ENCODE results near the gene TRIM33. TPM values are rescaled to one million over a fixed set of nuclear protein-coding genes. Genes with fewer than 3 reads are reported as not detected.

The TRIM33 gene
- total and polyA plus RNA-seq, 2 of the 13 experiments (the other 11 are each of a cell fraction or from before 2014, with no cell fraction given), result 35.5 to 42.2 TPM

DNA sequence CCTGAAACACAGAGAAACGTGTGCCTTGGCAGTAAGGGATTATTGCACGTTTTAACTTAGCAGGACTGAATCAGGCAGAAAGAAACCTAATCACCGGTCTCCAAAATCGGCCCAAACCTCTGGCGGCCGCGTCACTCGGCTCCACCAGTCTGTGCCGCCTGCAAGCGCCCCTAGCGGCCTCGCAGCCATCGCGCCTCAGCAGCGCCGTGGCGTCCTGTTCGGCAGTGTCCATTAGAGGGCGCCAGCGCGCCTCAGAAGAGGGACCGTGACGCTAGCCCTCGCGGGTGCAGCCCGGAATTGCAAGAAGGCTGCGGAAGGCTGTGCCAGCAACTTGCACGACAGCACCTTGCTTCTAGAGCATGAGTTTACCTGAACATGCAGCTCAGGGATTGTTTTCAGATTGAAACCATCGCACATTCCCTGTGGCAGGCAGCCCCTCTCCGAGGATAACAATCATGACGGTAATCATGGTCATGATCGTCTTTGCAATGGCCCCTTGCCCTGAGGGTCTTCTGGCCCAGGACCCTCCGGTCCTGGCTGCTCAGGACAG lies 164.4 kb downstream of the TRIM33 start (continued):
- TF ChIP-seq, protein P1, sequence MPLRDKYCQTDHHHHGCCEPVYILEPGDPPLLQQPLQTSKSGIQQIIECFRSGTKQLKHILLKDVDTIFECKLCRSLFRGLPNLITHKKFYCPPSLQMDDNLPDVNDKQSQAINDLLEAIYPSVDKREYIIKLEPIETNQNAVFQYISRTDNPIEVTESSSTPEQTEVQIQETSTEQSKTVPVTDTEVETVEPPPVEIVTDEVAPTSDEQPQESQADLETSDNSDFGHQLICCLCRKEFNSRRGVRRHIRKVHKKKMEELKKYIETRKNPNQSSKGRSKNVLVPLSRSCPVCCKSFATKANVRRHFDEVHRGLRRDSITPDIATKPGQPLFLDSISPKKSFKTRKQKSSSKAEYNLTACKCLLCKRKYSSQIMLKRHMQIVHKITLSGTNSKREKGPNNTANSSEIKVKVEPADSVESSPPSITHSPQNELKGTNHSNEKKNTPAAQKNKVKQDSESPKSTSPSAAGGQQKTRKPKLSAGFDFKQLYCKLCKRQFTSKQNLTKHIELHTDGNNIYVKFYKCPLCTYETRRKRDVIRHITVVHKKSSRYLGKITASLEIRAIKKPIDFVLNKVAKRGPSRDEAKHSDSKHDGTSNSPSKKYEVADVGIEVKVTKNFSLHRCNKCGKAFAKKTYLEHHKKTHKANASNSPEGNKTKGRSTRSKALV (CRISPR knock-in tag; IDR thresholded peaks at IDR 0.05), result peak; percentile 89
- TF ChIP-seq ZNF446 (CRISPR knock-in tag; IDR thresholded peaks at IDR 0.05), result no peak
- TF ChIP-seq ZSCAN31 (CRISPR knock-in tag; IDR thresholded peaks at IDR 0.05; ENCODE audit: low read depth), result peak; percentile 78; the same call in 1 of the 2 replicates
- no peak for TF ChIP-seq ZNF180 (CRISPR knock-in tag; IDR thresholded peaks at IDR 0.05; ENCODE audit: borderline replicate concordance, low read depth)
- no peak for TF ChIP-seq ZNF451 (CRISPR knock-in tag; IDR thresholded peaks at IDR 0.05)
- TF ChIP-seq, protein P2, sequence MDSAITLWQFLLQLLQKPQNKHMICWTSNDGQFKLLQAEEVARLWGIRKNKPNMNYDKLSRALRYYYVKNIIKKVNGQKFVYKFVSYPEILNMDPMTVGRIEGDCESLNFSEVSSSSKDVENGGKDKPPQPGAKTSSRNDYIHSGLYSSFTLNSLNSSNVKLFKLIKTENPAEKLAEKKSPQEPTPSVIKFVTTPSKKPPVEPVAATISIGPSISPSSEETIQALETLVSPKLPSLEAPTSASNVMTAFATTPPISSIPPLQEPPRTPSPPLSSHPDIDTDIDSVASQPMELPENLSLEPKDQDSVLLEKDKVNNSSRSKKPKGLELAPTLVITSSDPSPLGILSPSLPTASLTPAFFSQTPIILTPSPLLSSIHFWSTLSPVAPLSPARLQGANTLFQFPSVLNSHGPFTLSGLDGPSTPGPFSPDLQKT (CRISPR knock-in tag; IDR thresholded peaks at IDR 0.05; ENCODE audit: borderline replicate concordance), result no peak
- peak; percentile 65 for TF ChIP-seq ASH2L (IDR thresholded peaks at IDR 0.05; ENCODE audit: insufficient read length, low read depth, low read length)
- TF ChIP-seq ZBTB42 (CRISPR knock-in tag; IDR thresholded peaks at IDR 0.05), result no peak
- TF ChIP-seq ZNF724P (CRISPR knock-in tag; IDR thresholded peaks at IDR 0.05; ENCODE audit: borderline replicate concordance), result no peak
- TF ChIP-seq HNRNPUL1 (IDR thresholded peaks at IDR 0.05; ENCODE audit: low read depth, low read length), result no peak
- TF ChIP-seq ZNF777 (CRISPR knock-in tag; IDR thresholded peaks at IDR 0.05), result peak; percentile 61; the same call in 1 of the 2 replicates
- TF ChIP-seq BCL6 (CRISPR knock-in tag; IDR thresholded peaks at IDR 0.05), result peak; percentile 53
- TF ChIP-seq RFXANK (CRISPR knock-in tag; IDR thresholded peaks at IDR 0.05), result no peak
- TF ChIP-seq, protein P3, sequence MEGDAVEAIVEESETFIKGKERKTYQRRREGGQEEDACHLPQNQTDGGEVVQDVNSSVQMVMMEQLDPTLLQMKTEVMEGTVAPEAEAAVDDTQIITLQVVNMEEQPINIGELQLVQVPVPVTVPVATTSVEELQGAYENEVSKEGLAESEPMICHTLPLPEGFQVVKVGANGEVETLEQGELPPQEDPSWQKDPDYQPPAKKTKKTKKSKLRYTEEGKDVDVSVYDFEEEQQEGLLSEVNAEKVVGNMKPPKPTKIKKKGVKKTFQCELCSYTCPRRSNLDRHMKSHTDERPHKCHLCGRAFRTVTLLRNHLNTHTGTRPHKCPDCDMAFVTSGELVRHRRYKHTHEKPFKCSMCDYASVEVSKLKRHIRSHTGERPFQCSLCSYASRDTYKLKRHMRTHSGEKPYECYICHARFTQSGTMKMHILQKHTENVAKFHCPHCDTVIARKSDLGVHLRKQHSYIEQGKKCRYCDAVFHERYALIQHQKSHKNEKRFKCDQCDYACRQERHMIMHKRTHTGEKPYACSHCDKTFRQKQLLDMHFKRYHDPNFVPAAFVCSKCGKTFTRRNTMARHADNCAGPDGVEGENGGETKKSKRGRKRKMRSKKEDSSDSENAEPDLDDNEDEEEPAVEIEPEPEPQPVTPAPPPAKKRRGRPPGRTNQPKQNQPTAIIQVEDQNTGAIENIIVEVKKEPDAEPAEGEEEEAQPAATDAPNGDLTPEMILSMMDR (CRISPR knock-in tag; IDR thresholded peaks at IDR 0.05), result peak; percentile 100
- no peak for TF ChIP-seq ZSCAN22 (CRISPR knock-in tag; IDR thresholded peaks at IDR 0.05)
- no peak for TF ChIP-seq NCOA5 (CRISPR knock-in tag; IDR thresholded peaks at IDR 0.05)
- TF ChIP-seq BRD4 (CRISPR knock-in tag; IDR thresholded peaks at IDR 0.05), result peak; percentile 79; the same call in 1 of the 2 replicates
- no peak for TF ChIP-seq NFKBIZ (CRISPR knock-in tag; IDR thresholded peaks at IDR 0.05)
- TF ChIP-seq PRPF4 (IDR thresholded peaks at IDR 0.05; ENCODE audit: low read depth, low read length, poor library complexity, severe bottlenecking), result no peak
- TF ChIP-seq SMARCE1 (IDR thresholded peaks at IDR 0.05; ENCODE audit: borderline replicate concordance), result no peak
- no peak for TF ChIP-seq ZFP36 (IDR thresholded peaks at IDR 0.05; ENCODE audit: borderline replicate concordance, low read depth, low read length, partially characterized antibody)
- no peak for TF ChIP-seq ZNF10 (CRISPR knock-in tag; IDR thresholded peaks at IDR 0.05; ENCODE audit: borderline replicate concordance, low read depth)
- TF ChIP-seq, protein P4, sequence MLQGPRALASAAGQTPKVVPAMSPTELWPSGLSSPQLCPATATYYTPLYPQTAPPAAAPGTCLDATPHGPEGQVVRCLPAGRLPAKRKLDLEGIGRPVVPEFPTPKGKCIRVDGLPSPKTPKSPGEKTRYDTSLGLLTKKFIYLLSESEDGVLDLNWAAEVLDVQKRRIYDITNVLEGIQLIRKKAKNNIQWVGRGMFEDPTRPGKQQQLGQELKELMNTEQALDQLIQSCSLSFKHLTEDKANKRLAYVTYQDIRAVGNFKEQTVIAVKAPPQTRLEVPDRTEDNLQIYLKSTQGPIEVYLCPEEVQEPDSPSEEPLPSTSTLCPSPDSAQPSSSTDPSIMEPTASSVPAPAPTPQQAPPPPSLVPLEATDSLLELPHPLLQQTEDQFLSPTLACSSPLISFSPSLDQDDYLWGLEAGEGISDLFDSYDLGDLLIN (CRISPR knock-in tag; IDR thresholded peaks at IDR 0.05; ENCODE audit: borderline replicate concordance), result no peak
